GM03348 (cell line): Measurements from ENCODE around the gene ADAM12.
"Not testable (repeated sequence)": the region's sequence is repeated elsewhere in the genome, so short reads cannot be mapped to it uniquely, and the experiment has no call there.

Source experiments
- DNase-seq: peaks from one replicate; pipeline ENCODE4 v3.0.0; 2012; ENCODE audit warnings: low spot score

Gene ADAM12

GRCh38 chr10:126402721-126403695, 14.7 kb upstream of the ADAM12 start:
- no peak for DNase-seq

- DNase-seq = no peak
Observed at GRCh38 chr10:126400641-126401040, 12.4 kb upstream of the ADAM12 start.

- no peak for DNase-seq
Observed at GRCh38 chr10:126398924-126399323, 10.6 kb upstream of the ADAM12 start.

GRCh38 chr10:126398383-126398743, 10.1 kb upstream of the ADAM12 start:
- no peak for DNase-seq

- DNase-seq = peak; percentile 88
Observed at GRCh38 chr10:126397640-126398382, 9.5 kb upstream of the ADAM12 start.

GRCh38 chr10:126397156-126397555, 8.9 kb upstream of the ADAM12 start:
- peak; percentile 10 for DNase-seq

GRCh38 chr10:126394948-126395347, 6.7 kb upstream of the ADAM12 start:
- DNase-seq = no peak

GRCh38 chr10:126393076-126393475, 4.8 kb upstream of the ADAM12 start:
- DNase-seq = no peak

- no peak for DNase-seq
Observed at GRCh38 chr10:126392469-126392868, 4.2 kb upstream of the ADAM12 start.

- no peak for DNase-seq
Observed at GRCh38 chr10:126392068-126392467, 3.8 kb upstream of the ADAM12 start.

- DNase-seq = peak; percentile 46
Observed at GRCh38 chr10:126391192-126391885, 3.1 kb upstream of the ADAM12 start.

GRCh38 chr10:126390324-126390723, 2.0 kb upstream of the ADAM12 start:
- no peak for DNase-seq

GRCh38 chr10:126387041-126387921, 996 bp downstream of the ADAM12 start:
- peak; percentile 79 for DNase-seq

GRCh38 chr10:126384269-126384873, 3.9 kb downstream of the ADAM12 start:
- peak; percentile 71 for DNase-seq

- no peak for DNase-seq
Observed at GRCh38 chr10:126380352-126381076, 7.8 kb downstream of the ADAM12 start.

GRCh38 chr10:126379166-126379565, 9.1 kb downstream of the ADAM12 start:
- not testable (repeated sequence) for DNase-seq

GRCh38 chr10:126376956-126377355, 11.3 kb downstream of the ADAM12 start:
- peak; percentile 20 for DNase-seq

GRCh38 chr10:126375926-126376554, 12.2 kb downstream of the ADAM12 start:
- DNase-seq = no peak

- DNase-seq = no peak
Observed at GRCh38 chr10:126375299-126375698, 13.0 kb downstream of the ADAM12 start.

GRCh38 chr10:126374435-126374834, 13.8 kb downstream of the ADAM12 start:
- DNase-seq = no peak
